Lung microvascular endothelial cell (primary cell): ENCODE data around the gene HIC1. TPM values are rescaled to one million over a fixed set of nuclear protein-coding genes. Genes with fewer than 3 reads are reported as not detected.

Experiments
- DNase-seq, 2 donors: peaks; one replicate each; pipeline versions ENCODE4 v3.0.0 to v3.0.0-alpha.2; 2010; ENCODE audit warnings: low read depth in 2 of 2
- total RNA-seq: library from RNA; depleted of rRNA; stranded (reverse); fragments of >200 nt; gene quantifications from 2 replicates; pipeline ENCODE4 v1.2.1, GENCODE V29; 2014

HIC1 gene
- total RNA-seq, 1 donor from 2014 or later: 50.4 TPM

DNA sequence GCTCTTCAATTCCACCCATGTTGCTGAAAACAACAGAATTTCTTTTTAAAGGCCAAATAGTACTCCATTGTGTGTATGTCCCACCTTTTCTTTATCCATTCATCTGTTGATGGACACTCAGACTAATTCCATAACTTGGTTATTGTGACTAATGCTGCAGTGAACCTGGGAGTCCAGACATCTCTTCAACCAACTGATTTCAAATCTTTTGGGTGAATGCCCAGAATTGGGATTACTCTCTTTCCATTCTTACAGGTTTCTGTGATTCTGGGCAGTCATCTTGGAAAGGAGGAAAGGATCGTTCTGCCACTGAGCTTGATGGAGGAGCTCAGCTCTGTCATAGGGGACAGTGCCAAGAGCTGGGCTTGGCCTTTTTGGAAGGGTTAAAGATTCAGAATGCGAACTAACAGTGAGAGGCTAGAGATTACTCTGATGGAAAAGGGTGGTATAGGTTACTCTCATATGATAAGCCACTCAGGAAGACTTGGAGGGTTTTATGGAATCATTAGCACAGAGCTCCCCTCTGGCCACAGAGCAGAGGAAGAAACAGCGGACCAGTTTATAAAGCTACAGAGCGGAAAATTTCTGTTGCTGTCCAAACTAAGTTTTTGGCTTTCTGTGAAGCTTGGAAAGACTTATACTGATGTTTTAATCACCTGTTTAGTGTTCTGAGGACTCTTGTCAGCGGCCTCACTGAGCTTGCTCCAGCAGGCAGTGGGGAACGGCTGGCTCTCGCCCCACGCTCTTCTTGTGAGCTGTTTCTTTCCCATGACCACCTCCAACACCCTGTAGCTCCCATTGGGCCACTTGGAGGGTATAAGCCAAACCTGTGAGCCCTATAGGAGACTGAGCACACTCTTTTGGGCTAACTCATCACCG lies 48.3 kb downstream of the HIC1 start:
- peak in 1 of 2 donors; percentile 57 for DNase-seq

GRCh38 chr17:2105663-2106062 lies 50.8 kb downstream of the HIC1 start:
- no peak for DNase-seq

GRCh38 chr17:2106308-2106955 lies 51.5 kb downstream of the HIC1 start:
- peak; percentile 35 to 37 for DNase-seq

GRCh38 chr17:2107050-2107449 lies 52.1 kb downstream of the HIC1 start:
- DNase-seq: no peak

- DNase-seq: peak in 1 of 2 donors; percentile 51
These were observed 52.6 kb downstream of the HIC1 start for GRCh38 chr17:2107506-2107905.

DNA sequence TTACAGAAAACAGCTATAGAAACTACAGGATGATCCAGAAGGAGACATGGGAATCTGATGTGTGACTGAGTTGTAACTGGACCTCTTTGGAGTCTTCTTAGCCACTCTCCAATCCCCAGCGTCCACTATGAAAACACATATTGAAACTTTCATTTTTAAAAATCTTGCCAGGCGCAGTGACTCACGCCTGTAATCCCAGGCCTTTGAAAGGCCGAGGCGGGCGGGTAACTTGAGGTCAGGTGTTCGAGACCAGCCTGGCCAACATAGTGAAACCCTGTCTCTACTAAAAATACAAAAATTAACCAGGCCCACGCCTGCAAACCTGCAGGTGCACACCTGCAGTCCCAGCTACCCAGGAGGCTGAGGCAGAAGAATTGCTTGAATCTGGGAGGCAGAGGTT lies 53.3 kb downstream of the HIC1 start:
- DNase-seq: no peak

DNA sequence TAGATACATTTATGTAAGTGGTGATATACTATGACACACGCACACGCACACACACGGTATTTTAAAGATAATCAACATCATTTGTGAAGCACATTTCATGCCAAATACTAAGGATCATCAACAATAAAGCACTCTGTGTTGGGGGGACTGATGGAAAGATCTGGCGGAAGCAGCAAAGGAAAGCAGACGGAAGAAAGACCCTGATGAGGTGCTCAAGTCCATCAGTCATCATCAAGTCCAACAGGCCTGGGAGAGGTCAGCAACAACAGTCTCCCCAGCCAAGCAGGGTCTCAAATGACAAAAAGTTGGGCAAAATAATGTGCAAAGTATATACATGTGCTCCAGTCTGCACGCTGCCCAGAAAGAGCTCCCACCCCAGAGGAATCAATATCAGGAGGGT lies 55.5 kb downstream of the HIC1 start:
- DNase-seq: no peak

GRCh38 chr17:2111691-2112090 lies 56.8 kb downstream of the HIC1 start:
- no peak for DNase-seq

Other genes with a start within 250 kb of the HIC1 start
- gene SMYD4, start 225.2 kb upstream of the HIC1 start, total RNA-seq: 5.7 and 9.5 TPM in 2 replicates
- gene RPA1, start 225.1 kb upstream of the HIC1 start, total RNA-seq: 18.3 and 19.0 TPM in 2 replicates
- 0.22 and 0.40 TPM in 2 replicates for gene RTN4RL1, start 29.8 kb upstream of the HIC1 start, total RNA-seq
- 8.5 and 14.3 TPM in 2 replicates for gene DPH1, start 24.9 kb upstream of the HIC1 start, total RNA-seq
- gene OVCA2, start 13.1 kb upstream of the HIC1 start, total RNA-seq: 48.2 and 49.5 TPM in 2 replicates
- gene SMG6, start 248.7 kb downstream of the HIC1 start, total RNA-seq: 19.6 and 23.8 TPM in 2 replicates
- gene SRR, start 248.8 kb downstream of the HIC1 start, total RNA-seq: 7.9 and 9.4 TPM in 2 replicates